GM21723 (cell line): ENCODE measurements around the gene ALKBH4.
"Not testable (repeated sequence)": the region's sequence is repeated elsewhere in the genome, so short reads cannot be mapped to it uniquely, and the experiment has no call there.

Experiments
- ATAC-seq: cut with Tn5 transposase; IDR thresholded peaks from one replicate; pipeline ENCODE4 v1.9.1; 2021; ENCODE audit warnings: mild to moderate bottlenecking, moderate library complexity; ENCODE audit not compliant: unreplicated experiment

The ALKBH4 gene

DNA sequence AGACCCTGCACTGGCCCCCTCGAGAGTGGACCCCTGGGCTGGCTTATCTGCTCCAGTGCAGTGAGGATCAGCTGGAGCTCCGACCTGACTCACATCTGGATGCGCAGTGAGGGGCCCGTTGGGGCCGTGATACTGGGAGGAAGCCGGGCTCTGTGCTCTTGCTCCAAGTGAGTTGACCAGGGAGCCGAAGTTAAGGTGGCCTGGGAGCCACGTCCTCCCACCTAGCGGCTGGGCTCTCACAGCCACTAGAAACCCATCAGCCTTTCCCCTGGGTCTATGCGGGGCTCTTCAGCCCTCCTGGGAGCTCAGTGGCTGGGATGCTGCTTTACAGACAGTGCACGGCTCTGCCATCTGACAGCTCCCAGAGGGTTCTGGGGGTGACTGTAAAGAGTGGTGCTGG, 9.1 kb downstream of the ALKBH4 start:
- ATAC-seq = no peak

DNA sequence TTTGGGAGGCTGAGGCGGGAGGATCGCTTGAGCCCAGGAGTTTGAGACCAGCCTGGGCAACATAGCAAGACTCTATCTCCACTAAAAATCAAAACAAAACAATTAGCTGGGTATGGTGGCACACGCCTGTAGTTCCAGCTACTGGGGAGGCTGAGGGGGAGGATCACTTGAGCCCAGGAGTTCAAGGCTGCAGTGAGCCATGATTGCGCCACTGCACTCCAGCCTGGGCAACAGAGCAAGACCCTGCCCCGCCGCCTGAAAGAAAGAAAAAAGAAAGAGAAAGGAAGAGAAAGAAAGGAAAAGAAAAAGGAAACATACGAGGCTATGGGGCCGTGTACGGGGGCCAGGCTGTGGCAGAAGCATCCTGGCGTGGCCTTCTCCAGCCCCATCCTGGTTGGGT, 9.7 kb downstream of the ALKBH4 start:
- not testable (repeated sequence) for ATAC-seq

DNA sequence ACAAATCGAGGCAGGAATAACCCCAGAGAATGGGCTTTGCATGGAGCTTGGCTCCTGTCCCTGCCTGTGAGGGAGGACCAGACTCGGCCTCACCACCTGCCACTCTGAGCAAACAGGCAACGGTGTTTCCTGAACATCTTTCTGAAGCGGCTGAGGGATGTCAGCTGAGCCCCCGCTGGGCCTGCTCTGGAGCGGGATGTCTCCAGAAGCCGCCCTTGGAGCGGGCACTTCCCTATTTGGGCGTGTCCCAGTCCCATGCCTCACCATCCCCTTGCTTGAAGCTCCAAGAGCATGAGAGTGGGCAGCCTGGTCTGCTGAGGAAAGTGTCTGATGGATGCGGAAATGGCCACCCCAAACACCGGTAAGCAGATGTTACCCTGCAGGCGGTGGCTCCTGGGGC, 10.2 kb downstream of the ALKBH4 start:
- ATAC-seq = no peak

DNA sequence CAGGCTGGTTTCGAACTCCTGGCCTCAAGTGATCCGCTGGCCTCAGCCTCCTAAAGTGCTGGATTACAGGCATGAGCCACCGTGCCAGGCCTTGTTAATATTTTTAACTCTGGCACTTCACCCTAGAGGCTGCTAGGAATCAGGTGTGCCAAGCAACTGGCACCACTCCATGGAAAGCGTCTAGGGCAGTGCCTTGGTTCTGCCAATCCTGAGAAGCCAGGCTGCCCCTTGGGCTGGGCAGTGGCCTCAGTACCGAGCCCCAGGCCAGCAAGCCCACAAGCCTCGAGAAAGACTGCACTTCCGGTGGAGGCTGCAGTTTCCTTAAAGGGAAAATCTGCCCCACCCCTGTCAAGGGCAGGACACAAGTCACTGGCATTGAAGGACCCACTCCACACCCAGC, 11.3 kb downstream of the ALKBH4 start:
- ATAC-seq = no peak

DNA sequence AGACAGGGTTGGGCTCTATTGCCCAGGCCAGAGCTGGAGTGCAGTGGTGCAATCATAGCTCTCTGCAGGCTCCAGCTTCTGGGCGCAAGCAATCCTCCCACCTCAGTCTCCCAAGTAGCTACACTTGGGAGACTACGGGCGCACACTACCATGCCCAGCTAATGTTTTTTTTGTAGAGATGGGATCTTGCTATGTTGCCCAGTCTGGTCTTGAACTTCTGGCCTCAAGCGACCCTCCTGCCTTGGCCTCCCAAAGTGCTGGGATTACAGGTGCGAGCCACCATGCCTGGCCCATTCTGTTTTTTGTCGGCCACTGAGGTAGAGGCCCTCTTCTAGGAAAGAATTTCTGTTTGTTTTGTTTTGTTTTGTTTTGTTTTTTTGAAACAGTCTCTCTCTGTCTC, 12.2 kb downstream of the ALKBH4 start:
- no peak for ATAC-seq

DNA sequence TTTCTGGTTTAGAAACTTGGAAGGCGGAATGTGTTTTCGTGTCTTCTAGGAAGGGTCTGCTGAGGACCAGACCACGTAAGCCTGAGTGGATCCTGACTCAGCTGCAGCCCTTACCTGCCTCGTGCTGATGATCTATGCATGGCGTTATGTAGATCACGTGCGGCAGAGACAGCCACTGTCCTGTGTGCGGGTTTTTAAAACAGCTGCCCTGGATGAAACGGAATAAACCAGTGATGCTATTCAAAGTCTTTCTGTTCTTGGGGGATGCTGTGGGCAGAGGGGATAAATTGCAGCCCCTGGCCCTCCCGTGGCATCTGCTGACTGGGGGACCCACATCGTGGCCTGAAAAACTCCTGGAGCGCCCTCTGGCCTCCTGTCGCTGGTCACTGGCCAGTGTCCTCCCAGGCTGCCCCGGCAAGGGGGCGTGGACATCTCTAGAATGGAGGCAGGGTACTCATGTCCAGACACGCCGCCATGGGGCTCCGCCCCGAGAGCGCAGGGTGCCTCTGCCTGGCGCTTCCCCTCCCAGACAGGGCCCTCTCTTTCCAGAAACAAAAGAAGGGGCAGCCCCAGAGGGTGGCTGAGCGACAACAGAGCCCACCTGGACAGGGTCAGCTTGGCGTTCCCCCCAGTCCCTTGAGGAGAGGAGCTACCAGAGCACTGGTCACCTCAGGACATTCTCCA, 13.2 kb downstream of the ALKBH4 start:
- no peak for ATAC-seq

DNA sequence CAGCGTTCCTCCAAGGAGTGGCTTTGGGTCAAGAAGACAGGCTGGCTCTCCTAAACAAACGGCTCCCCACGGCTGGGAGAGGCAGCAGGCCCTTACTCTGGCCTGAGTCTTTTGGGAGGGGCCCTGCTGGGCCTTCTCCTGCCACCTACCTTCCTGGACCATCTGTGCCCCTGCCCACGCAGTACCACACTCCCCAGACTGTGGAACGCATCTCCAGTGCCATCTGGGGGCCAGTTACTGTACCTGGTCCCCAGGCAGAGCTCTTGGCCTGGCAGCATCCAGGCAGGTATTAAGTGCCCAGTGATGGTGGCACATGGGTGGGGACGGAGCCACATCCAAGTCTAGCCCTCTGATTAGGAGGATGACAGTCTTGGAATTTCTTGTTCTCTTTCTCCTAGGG, 14.4 kb downstream of the ALKBH4 start:
- ATAC-seq = no peak

DNA sequence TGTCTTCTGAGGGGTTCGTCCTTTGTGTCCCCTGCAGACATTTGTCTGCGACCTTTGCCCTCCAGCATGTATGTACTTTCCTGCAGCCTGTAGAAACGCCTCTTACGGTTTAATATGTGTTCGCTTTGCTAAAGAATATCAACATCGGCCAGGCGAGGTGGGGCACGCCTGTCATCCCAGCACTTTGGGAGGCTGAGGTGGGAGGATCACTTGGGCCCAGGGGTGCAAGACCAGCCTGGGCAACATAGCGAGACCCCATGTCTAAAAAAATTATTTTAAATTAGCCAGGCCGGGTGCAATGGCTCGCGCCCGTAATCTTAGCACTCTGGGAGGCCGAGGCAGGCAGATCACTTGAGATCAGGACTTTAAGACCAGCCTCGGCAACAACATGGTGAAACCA, 15.5 kb downstream of the ALKBH4 start:
- no peak for ATAC-seq

DNA sequence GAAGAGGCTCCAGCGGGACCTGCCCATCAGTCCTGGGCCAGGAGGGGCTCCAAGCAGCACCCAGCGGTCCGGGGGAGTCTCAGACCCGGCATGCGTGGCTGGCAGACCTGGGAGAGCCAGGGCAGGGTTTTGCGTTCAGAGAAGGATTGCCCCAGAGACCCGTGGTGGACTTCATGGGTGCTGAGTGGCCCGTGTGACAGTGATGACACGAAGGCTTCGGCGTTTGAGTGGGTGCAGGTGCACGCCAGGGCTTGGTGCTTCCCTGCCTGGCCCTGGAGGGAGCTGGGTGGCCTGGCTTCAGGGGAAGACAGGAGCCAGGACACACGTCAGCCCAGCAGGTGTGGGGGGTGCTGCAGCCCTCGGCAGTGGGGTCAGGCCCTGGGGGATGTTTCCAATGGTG, 17.4 kb downstream of the ALKBH4 start:
- no peak for ATAC-seq

DNA sequence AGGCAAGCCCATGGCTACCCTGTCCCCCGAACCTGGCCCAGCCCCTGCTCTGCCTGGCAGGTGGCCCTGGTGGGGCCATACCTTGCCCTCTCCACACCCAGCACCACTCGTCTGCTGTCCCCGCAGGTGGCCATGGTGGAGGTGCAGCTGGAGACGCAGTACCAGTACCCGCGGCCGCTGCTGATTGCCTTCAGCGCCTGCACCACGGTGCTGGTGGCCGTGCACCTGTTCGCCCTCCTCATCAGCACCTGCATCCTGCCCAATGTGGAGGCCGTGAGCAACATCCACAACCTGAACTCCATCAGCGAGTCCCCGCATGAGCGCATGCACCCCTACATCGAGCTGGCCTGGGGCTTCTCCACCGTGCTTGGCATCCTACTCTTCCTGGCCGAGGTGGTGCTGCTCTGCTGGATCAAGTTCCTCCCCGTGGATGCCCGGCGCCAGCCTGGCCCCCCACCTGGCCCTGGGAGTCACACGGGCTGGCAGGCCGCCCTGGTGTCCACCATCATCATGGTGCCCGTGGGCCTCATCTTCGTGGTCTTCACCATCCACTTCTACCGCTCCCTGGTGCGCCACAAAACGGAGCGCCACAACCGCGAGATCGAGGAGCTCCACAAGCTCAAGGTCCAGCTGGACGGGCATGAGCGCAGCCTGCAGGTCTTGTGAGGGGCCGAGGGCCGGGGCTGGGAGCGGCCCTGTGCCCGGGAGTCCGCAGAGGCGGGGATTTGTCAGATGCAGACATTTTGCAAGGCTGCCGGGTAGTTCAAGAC, 18.1 kb downstream of the ALKBH4 start:
- ATAC-seq = no peak

DNA sequence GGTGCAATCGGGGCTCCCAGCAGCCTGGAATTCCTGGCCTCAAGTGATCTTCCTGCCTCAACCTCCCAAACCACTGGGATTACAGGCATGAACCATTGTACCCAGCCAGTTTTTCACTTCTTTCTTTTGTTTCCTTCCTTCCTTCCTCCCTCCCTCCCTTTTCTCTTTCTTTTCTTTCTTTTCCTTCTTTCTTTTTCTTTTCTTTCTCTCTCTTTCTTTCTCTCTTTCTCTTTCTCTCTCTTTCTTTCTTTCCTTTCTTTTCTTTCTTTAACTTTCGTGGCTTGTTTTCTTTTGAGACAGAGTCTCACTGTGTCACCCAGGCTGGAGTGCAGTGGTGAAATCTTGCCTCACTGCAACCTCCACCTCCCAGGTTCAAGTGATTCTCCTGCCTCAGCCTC, 19.0 kb downstream of the ALKBH4 start:
- ATAC-seq = no peak

DNA sequence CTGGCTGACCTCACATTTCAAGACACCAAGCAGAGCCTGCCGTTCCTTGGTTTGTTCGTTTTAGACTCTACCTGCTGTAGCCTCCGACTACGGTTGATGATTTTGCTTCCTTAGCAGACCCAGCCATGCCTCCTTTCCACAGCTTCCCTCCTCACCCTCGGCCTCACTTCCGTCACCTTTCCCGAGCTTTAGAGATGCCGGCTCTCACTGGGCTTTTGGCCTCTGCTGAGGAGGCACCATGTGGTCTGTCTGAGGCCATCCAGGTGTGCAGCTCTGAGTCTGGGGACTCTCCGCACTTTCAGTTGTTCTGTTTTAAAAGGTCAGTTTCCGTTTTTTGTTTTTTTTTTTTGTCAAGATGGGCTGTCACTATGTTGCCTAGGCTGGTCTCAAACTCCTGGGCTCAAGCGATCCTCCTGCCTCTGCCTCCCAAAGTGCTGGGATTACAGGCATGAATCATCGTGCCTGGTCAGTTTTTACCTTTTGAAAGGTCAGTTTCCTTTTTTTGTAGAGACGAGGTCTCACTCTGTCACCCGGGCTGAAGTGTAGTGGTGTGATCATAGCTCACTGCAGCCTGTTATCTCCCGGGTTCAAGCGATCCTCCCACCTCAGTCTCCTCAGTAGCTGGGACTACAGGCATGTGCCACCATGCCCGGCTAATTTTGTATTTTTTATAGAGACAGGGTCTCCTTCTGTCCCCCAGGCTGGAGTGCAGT, 19.5 kb downstream of the ALKBH4 start:
- peak; percentile 55 for ATAC-seq

DNA sequence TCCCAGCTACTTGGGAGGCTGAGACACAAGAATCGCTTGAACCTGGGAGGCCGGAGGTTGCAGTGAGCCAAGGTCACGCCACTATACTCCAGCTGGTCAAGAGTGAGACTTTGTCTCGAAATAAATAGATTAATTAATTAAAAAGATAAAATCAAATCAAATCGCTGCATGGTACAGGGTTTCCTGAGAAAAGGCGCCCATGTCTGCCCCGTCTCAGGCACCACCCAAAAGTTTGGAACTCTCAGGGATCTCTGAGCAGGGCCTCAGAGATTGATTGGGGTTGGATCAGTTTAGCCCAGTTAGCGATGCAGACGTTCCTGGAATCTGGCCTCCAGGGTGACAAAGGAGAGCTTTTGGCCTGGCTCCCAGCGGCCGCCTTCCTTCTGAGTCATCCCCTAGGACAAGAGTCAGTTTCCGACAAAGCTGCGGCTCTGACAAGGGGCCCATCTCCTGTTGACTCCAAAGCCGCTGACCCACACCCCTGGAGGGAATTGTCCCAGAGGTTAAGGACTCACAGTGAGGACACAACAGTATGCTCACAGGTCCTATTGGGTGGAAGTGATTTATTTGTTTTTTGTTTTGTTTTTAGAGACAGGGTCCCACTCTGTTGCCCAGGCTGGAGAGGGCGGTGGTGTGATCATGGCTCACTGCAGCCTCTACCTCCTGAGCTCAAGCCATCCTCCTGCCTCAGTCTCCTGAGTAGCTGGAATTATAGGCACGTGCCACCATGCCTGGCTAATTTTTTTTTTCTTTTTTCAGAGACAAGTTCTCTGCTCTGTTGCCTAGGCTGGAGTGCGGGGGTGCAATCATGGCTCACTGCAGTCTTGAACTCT, 24.5 kb downstream of the ALKBH4 start:
- ATAC-seq = no peak

DNA sequence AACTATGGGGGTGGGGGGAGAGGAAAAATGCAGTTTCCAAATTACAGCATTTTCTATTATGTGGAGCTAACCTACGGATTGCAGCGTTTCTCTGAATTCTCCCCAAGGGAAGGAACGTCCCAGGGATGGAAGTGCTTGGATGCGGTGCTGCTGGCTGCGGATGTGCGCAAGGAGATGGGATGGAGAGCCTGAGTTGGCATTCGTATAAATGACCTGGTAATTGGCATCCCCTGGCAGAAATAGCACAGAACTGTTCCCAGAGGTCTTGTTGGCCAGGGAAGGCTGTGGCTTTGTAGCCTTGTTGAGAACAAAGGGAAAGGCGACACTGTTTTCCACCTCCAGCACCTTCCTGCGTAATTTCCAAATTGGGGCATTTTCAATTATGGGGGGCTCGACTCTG, 28.5 kb downstream of the ALKBH4 start:
- no peak for ATAC-seq

DNA sequence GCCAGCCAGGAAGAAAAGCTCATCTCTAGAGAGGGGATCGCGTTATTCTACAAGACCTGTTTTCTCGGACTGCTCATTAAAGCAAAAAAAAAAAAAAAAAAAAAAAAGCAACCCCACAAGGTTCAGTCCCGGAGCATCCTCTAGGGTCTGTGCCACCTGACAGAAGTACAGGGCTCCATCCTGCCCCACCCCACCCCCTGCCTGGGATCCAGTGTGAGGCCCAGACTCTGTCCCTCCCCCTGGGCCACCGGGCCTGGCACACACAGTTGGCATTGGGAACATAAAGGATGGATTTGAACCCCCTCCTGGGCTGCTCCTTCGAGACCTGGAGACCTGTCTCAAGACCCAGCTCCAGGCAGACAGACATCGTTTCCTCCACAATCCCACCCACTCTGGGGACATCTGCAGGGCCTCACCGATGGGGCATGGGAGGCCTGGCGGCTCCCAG, 30.6 kb downstream of the ALKBH4 start:
- ATAC-seq = peak; percentile 13

DNA sequence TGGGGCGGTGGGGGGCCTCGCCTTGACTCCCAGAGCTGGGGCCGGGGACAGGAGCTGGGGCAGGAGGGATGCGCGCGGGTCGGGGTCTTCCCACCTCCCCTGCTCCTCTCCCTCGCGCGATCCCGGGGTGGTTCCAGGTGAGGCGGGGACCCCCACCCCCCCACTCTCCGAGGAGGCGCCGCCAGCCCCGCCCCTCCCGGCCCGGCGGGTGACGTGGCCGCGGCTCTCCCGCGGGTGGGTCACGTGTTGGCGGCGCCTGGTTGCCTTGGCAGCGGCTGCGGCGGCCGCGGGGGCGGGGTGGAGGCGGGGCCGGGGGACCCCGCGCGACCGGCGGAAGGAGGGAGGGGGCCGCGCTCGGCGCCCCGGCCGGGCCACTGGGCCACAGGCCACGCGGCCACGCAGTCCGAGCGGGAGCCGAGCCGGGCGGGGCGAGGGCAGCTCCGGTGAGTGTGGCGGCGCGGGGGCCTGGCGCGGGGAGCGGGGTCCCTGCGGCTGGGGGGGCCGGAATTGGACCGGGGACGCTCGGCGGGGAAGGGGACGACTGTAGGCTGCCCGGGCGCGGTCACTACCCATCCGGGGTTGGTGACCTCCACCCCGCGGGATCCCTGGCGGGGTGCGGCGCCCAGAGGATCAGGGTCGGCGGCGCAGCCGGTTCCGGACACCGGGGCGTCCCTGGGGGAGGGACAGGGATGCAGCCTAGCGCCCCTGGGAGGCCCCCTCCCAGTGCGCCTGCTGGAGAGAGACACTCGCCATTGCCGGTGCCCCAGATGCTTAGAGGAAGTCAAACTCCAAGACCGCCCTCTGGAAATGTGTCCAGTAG, 31.2 kb downstream of the ALKBH4 start, which contains the start of gene ORAI2:
ORAI2 (plus strand) TSS at position 357 of the 820 bp plus-strand sequence. CDS start 5,382 bp downstream, outside the sequence.
- peak; percentile 53 for ATAC-seq

DNA sequence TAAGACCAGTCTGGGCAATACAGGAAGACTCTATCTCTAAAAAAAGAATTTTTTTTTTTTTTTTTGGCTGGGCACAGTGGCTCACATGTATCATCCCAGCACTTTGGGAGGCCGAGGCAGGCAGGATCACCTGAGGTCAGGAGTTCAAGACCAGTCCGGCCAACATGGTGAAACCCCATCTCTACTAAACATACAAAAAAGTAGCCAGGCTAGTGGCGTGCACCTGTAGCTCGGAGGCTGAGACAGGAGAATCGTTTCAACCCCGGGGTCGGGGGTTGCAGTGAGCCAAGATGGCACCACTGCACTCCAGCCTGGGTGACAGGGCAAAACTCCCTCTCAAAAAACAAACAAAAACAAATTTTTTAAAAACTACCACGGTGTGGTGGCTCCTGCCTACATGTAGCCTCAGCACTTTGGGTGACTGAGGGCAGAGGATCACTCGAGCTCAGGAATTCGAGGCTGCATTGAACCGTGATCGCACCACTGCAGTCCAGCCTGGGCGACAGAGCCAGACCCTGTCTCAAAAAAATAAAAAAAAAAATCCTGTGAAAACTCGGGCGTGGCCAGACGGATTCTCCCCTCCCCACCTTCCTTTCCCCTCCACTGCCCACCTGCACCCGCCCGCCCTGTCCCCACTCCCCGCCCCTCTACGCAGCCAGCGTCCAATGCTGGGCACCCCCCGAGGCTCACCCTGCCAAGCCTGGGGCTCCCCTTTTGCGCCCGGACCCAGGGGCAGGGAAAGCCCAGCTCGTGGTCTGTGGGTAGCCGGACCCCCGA, 32.0 kb downstream of the ALKBH4 start:
- ATAC-seq = peak; percentile 22

DNA sequence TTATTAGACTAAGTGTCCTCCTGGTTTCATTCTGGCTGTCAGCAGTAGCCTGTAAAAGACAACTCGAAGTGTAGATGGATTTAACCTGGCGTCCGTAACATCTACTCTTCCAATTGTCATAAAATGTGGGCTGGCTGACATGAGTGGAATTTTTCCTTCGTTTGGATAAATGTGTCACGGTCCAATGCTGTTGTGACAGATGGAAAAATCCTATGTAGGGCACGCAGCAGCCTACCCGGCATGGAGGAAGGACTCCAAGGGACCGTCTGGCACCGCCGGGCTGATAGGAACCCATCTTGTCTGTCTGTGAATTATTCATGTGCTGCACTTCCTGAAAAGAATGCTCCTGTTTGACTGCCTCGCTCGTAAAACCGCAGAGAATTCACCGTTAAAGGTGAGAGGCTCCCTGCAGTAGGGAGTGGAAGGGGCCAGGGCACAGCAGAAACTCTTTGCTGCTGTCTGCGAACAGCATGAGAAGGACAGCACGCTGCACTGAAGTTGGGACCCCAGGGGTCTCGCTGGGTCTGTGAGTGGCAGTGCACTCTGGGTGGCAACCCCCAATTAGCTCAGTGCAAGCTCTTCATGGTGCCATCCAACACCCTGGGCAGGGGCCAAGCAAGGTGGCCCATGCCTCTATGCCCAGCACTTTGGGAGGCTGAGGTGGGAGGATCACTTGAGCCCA, 32.9 kb downstream of the ALKBH4 start:
- ATAC-seq = no peak
